Measurements from ENCODE around the gene RALGAPA2. TPM values are rescaled to one million over a fixed set of nuclear protein-coding genes. Genes with fewer than 3 reads are reported as not detected.

RALGAPA2 gene
- polyA plus RNA-seq, 1 donor from 2014 or later = 21.8 TPM

DNA sequence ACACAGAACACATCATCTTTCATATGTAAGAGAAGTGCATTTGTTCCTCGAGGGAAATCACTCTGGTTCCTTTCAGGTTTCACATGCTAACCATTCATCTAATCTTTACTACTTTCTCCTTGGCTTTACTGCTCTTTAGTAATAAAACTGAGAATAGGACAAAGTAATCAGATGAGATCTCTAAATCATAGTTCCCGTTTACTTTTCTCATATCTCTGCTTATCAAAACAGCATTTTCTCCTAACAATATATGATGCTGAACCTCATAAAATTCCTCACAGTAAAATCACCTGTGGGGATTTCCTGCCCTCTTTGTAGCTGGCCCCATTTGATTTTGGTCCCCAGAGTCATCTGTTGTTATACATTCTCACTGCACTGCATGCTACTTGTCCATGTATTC is 100.2 kb downstream of the RALGAPA2 start:
- no peak for TF ChIP-seq MXI1 (conservative IDR thresholded peaks at IDR 0.05; ENCODE audit: poor library complexity, severe bottlenecking)
- no peak for TF ChIP-seq POLR2AphosphoS5 (IDR thresholded peaks at IDR 0.05)
- TF ChIP-seq, protein P1, sequence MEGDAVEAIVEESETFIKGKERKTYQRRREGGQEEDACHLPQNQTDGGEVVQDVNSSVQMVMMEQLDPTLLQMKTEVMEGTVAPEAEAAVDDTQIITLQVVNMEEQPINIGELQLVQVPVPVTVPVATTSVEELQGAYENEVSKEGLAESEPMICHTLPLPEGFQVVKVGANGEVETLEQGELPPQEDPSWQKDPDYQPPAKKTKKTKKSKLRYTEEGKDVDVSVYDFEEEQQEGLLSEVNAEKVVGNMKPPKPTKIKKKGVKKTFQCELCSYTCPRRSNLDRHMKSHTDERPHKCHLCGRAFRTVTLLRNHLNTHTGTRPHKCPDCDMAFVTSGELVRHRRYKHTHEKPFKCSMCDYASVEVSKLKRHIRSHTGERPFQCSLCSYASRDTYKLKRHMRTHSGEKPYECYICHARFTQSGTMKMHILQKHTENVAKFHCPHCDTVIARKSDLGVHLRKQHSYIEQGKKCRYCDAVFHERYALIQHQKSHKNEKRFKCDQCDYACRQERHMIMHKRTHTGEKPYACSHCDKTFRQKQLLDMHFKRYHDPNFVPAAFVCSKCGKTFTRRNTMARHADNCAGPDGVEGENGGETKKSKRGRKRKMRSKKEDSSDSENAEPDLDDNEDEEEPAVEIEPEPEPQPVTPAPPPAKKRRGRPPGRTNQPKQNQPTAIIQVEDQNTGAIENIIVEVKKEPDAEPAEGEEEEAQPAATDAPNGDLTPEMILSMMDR (IDR thresholded peaks at IDR 0.05; ENCODE audit: poor library complexity, severe bottlenecking) = no peak
- no peak for TF ChIP-seq REST (IDR thresholded peaks at IDR 0.05; ENCODE audit: borderline replicate concordance)
- TF ChIP-seq SMC3 (conservative IDR thresholded peaks at IDR 0.05; ENCODE audit: poor library complexity) = no peak
- TF ChIP-seq TAF1 (IDR thresholded peaks at IDR 0.05; ENCODE audit: low read depth) = no peak
- H3K27ac ChIP-seq (ENCODE audit: low read length) = no peak overlapping the region
- H3K9ac ChIP-seq (ENCODE audit: low read length) = no peak overlapping the region
- no peak overlapping the region for H3K4me2 ChIP-seq (ENCODE audit: low read length)
- H3K36me3 ChIP-seq (ENCODE audit: insufficient read depth, low read length) = no peaks in the 10 kb centered on the region
- H3K79me2 ChIP-seq (replicated peaks; ENCODE audit: insufficient read depth, low read length) = no peaks in the 10 kb centered on the region
- no peak overlapping the region for H3K4me3 ChIP-seq (ENCODE audit: low read length)
- H2AFZ ChIP-seq (ENCODE audit: low read depth, low read length) = no peak overlapping the region
- no peaks in the 10 kb centered on the region for H3F3A ChIP-seq (ENCODE audit: insufficient read depth, low read length, poor library complexity, severe bottlenecking)
- no peaks in the 10 kb centered on the region for H4K20me1 ChIP-seq (ENCODE audit: insufficient read depth)
- H3K9me2 ChIP-seq (ENCODE audit: insufficient read depth, low read length) = no peaks in the 10 kb centered on the region
- H3K9me3 ChIP-seq (ENCODE audit: low read length) = no peaks in the 10 kb centered on the region
- H3K27me3 ChIP-seq (ENCODE audit: insufficient read depth, low read depth, low read length) = no peaks in the 10 kb centered on the region

- no peak for TF ChIP-seq TAF1 (IDR thresholded peaks at IDR 0.05; ENCODE audit: low read depth)
- H4K20me1 ChIP-seq (ENCODE audit: insufficient read depth) = no peaks in the 10 kb centered on the region
Observed at GRCh38 chr20:20611167-20611566, 101.3 kb downstream of the RALGAPA2 start.

GRCh38 chr20:20609522-20609921 is 102.9 kb downstream of the RALGAPA2 start:
- Histone ChIP-seq H3K27ac (ENCODE audit: low read length) (no peak overlapping the region), H3K9me3 (ENCODE audit: low read length) (no peaks in the 10 kb centered on the region), H3K9me2 (ENCODE audit: insufficient read depth, low read length) (no peaks in the 10 kb centered on the region), H3K4me2 (ENCODE audit: low read length) (no peak overlapping the region), H3F3A (ENCODE audit: insufficient read depth, low read length, poor library complexity, severe bottlenecking) (no peaks in the 10 kb centered on the region), H2AFZ (ENCODE audit: low read depth, low read length) (no peak overlapping the region), H3K27me3 (ENCODE audit: insufficient read depth, low read depth, low read length) (no peaks in the 10 kb centered on the region), H3K4me3 (ENCODE audit: low read length) (no peak overlapping the region), H3K79me2 (replicated peaks; ENCODE audit: insufficient read depth, low read length) (no peaks in the 10 kb centered on the region), H3K9ac (ENCODE audit: low read length) (no peak overlapping the region), H4K20me1 (ENCODE audit: insufficient read depth) (no peaks in the 10 kb centered on the region), H3K36me3 (ENCODE audit: insufficient read depth, low read length) (no peaks in the 10 kb centered on the region)
- TF ChIP-seq SMC3 (conservative IDR thresholded peaks at IDR 0.05; ENCODE audit: poor library complexity) = no peak
- TF ChIP-seq, protein P1 (IDR thresholded peaks at IDR 0.05; ENCODE audit: poor library complexity, severe bottlenecking) = no peak
- no peak for TF ChIP-seq MXI1 (conservative IDR thresholded peaks at IDR 0.05; ENCODE audit: poor library complexity, severe bottlenecking)
- no peak for TF ChIP-seq REST (IDR thresholded peaks at IDR 0.05; ENCODE audit: borderline replicate concordance)
- no peak for TF ChIP-seq EP300 (conservative IDR thresholded peaks at IDR 0.05; ENCODE audit: poor library complexity, severe bottlenecking)
- no peak for TF ChIP-seq RAD21 (conservative IDR thresholded peaks at IDR 0.05)

More at GRCh38 chr20:20611167-20611566, 101.3 kb downstream of the RALGAPA2 start:
- Histone ChIP-seq H3K36me3 (ENCODE audit: insufficient read depth, low read length) (no peaks in the 10 kb centered on the region), H2AFZ (ENCODE audit: low read depth, low read length) (no peak overlapping the region), H3K79me2 (replicated peaks; ENCODE audit: insufficient read depth, low read length) (no peaks in the 10 kb centered on the region), H3K27ac (ENCODE audit: low read length) (no peak overlapping the region), H3K27me3 (ENCODE audit: insufficient read depth, low read depth, low read length) (no peaks in the 10 kb centered on the region), H3K4me3 (ENCODE audit: low read length) (no peak overlapping the region), H3K9me2 (ENCODE audit: insufficient read depth, low read length) (no peaks in the 10 kb centered on the region), H3K4me2 (ENCODE audit: low read length) (no peak overlapping the region), H3K9ac (ENCODE audit: low read length) (no peak overlapping the region), H3K9me3 (ENCODE audit: low read length) (no peaks in the 10 kb centered on the region), H3F3A (ENCODE audit: insufficient read depth, low read length, poor library complexity, severe bottlenecking) (no peaks in the 10 kb centered on the region)

All from neural cell (in vitro differentiated cells).